DND-41 (cell line): ENCODE measurements around the gene ALDH3B1.

Experiments
- CTCF ChIP-seq: IDR thresholded peaks from 2 replicates; pipeline ENCODE4 v1.5.1; 2012; ENCODE audit warnings: borderline replicate concordance, low read length, moderate library complexity, mild to moderate bottlenecking; ENCODE audit not compliant: poor library complexity, severe bottlenecking; ENCODE audit errors: extremely low read depth
- EZH2 ChIP-seq: IDR thresholded peaks from 3 replicates; pipeline ENCODE4 v1.6.1; 2012; ENCODE audit warnings: borderline replicate concordance, low read depth, mild to moderate bottlenecking, moderate library complexity, low read length, inconsistent platforms; ENCODE audit not compliant: severe bottlenecking

- TF ChIP-seq EZH2 (no peak), CTCF (no peak)
Observed at GRCh38 chr11:68026391-68027105, 16.4 kb downstream of the ALDH3B1 start.
